ENCODE results near the gene SLC39A11.

Gene SLC39A11

DNA sequence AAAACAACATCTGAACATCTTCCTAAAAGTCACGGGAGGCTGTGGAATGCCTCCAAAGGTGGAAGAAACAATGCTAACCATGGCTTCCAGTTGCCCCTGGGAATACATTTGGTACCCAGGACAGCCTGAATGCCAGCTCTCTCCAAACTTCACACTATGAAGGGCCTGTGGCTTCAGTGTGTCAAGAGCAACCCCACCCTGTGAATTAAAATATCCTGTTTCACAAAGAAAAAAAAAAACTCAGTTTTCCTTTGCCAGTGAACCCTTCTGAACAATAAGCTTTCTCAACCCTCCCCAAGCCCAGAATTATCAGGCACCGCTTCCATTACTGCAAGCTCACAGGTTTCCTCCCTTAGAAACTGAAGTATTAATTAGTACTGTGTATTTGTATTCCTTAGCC lies 69.8 kb downstream of the SLC39A11 start:
- DNase-seq (ENCODE audit: extremely low spot score) = no peak
- POLR2A ChIA-PET = no interaction called here
- CTCF ChIA-PET = no interaction called here
- TF ChIP-seq L3MBTL2 (conservative IDR thresholded peaks at IDR 0.05) (no peak), ZNF384 (IDR thresholded peaks at IDR 0.05) (no peak), LEF1 (IDR thresholded peaks at IDR 0.05; ENCODE audit: borderline replicate concordance) (no peak)

DNA sequence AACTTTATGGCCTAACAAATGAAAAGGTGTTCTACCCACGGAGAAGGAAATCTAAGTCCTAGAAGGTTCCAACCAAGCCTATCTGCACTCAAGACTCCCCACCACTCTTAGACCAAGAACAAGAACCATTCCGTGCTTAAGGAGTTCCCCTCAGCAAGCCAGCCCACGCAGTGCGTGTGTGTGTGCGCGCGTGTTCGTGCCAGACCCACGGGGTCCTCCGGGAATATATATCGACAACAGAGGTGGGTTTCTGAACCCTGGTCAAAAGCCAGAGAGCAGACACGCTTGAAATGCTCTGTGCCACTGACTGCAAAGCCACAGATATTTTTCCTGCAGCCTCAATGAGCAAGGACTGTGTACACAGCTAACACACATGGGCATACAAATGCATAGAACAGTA lies 70.7 kb downstream of the SLC39A11 start:
- CTCF ChIA-PET = interaction anchor here (0.7 kb wide), 1 partner anchor 36 kb away, joined by 7 read pairs; no protein-coding TSS in a partner anchor
- TF ChIP-seq, protein P1, sequence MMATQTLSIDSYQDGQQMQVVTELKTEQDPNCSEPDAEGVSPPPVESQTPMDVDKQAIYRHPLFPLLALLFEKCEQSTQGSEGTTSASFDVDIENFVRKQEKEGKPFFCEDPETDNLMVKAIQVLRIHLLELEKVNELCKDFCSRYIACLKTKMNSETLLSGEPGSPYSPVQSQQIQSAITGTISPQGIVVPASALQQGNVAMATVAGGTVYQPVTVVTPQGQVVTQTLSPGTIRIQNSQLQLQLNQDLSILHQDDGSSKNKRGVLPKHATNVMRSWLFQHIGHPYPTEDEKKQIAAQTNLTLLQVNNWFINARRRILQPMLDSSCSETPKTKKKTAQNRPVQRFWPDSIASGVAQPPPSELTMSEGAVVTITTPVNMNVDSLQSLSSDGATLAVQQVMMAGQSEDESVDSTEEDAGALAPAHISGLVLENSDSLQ (IDR thresholded peaks at IDR 0.05) = no peak
- no peak for TF ChIP-seq FOXA1 (IDR thresholded peaks at IDR 0.05)
- no peak for TF ChIP-seq BHLHE40 (IDR thresholded peaks at IDR 0.05; ENCODE audit: borderline replicate concordance)
- TF ChIP-seq HDGF (IDR thresholded peaks at IDR 0.05; ENCODE audit: borderline replicate concordance) = no peak
- no peak for TF ChIP-seq NFRKB (IDR thresholded peaks at IDR 0.05)
- TF ChIP-seq LEF1 (IDR thresholded peaks at IDR 0.05; ENCODE audit: borderline replicate concordance) = no peak
- no peak for TF ChIP-seq ARNT (IDR thresholded peaks at IDR 0.05)
- TF ChIP-seq TARDBP (IDR thresholded peaks at IDR 0.05) = no peak
- no peak for TF ChIP-seq SP1 (IDR thresholded peaks at IDR 0.05)
- TF ChIP-seq FOXM1 (IDR thresholded peaks at IDR 0.05; ENCODE audit: borderline replicate concordance) = no peak
- no peak for TF ChIP-seq L3MBTL2 (conservative IDR thresholded peaks at IDR 0.05)
- no peak for TF ChIP-seq ZNF384 (IDR thresholded peaks at IDR 0.05)
- no peak for TF ChIP-seq CTBP1 (IDR thresholded peaks at IDR 0.05; ENCODE audit: borderline replicate concordance)
- TF ChIP-seq FOXK2 (IDR thresholded peaks at IDR 0.05) = no peak
- TF ChIP-seq ELF4 (IDR thresholded peaks at IDR 0.05) = no peak
- no peak for TF ChIP-seq SUZ12 (IDR thresholded peaks at IDR 0.05)
- DNase-seq (ENCODE audit: extremely low spot score) = no peak
- POLR2A ChIA-PET = no interaction called here

DNA sequence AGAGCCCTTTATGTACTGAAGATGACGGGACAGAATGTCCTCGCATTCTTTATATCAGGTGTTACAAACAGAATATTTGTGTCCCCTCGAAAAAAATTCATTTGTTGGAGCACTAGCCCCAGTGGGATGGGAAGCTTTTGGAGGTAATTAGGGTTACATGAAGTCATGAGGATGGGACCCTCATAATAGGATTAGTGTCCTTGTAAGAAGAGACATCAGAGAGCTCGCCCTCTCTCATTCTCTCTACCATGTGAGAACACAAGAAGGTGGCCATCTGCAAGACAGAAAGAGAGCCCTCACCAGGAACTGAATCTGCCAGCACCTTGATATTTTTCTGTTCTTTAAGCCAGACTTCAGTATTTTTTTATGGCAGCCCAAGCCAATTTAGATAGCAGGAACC lies 72.4 kb downstream of the SLC39A11 start:
- TF ChIP-seq SUZ12 (IDR thresholded peaks at IDR 0.05) = no peak
- no peak for TF ChIP-seq ELF4 (IDR thresholded peaks at IDR 0.05)
- TF ChIP-seq TARDBP (IDR thresholded peaks at IDR 0.05) = no peak
- no peak for TF ChIP-seq CTBP1 (IDR thresholded peaks at IDR 0.05; ENCODE audit: borderline replicate concordance)
- no peak for TF ChIP-seq FOXA1 (IDR thresholded peaks at IDR 0.05)
- POLR2A ChIA-PET = no interaction called here
- CTCF ChIA-PET = no interaction called here
- DNase-seq (ENCODE audit: extremely low spot score) = no peak

DNA sequence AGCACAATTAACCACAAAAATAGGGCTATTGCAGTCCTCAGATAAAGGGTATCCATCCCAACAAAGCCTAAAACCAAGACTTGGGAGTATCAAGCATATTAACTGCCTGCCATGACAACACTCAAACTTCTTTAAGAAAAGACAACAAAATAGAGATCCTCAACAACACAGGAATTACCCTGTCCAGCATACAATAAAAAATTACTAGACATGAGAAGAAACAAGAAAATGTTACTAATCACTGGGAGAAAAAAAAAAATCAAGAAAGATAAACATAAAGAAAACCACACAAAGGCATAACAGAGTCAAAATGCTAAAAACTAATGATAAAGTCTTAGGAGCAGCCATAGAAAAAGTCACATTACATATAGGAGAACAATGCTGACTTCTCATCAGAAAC lies 73.9 kb downstream of the SLC39A11 start:
- ChIA-PET POLR2A (no interaction called here), CTCF (no interaction called here)
- TF ChIP-seq L3MBTL2 (conservative IDR thresholded peaks at IDR 0.05) = no peak
- TF ChIP-seq SP1 (IDR thresholded peaks at IDR 0.05) = no peak
- no peak for TF ChIP-seq NFRKB (IDR thresholded peaks at IDR 0.05)
- no peak for TF ChIP-seq CTBP1 (IDR thresholded peaks at IDR 0.05; ENCODE audit: borderline replicate concordance)
- no peak for TF ChIP-seq FOXM1 (IDR thresholded peaks at IDR 0.05; ENCODE audit: borderline replicate concordance)
- TF ChIP-seq, protein P1 (IDR thresholded peaks at IDR 0.05) = no peak
- no peak for TF ChIP-seq LEF1 (IDR thresholded peaks at IDR 0.05; ENCODE audit: borderline replicate concordance)
- TF ChIP-seq BHLHE40 (IDR thresholded peaks at IDR 0.05; ENCODE audit: borderline replicate concordance) = no peak
- no peak for TF ChIP-seq SUZ12 (IDR thresholded peaks at IDR 0.05)
- DNase-seq (ENCODE audit: extremely low spot score) = no peak

DNA sequence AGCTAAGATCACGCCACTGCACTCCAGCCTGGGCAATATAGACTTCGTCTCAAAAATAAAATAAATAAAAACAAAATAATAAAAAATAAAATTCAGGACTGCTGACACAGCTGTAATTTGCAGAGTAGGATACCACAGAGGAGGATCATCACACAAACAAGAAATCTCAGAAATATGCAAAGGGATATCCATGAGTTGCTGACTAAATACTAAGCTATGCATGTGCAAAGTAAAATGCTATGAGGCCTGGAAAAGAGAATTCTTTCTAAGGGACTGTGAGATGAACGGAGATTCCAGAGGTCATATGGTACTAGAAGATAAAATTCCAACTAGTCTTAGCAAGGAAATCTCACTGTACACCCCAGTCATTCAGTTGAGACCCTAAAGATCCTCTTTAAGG lies 74.8 kb downstream of the SLC39A11 start:
- POLR2A ChIA-PET = no interaction called here
- CTCF ChIA-PET = interaction anchor here (1.2 kb wide), 1 partner anchor 138 kb away, joined by 3 read pairs; no protein-coding TSS in a partner anchor
- no peak for TF ChIP-seq SP1 (IDR thresholded peaks at IDR 0.05)
- TF ChIP-seq CTBP1 (IDR thresholded peaks at IDR 0.05; ENCODE audit: borderline replicate concordance) = no peak
- TF ChIP-seq FOXA1 (IDR thresholded peaks at IDR 0.05) = no peak
- no peak for TF ChIP-seq FOXK2 (IDR thresholded peaks at IDR 0.05)
- no peak for TF ChIP-seq ARNT (IDR thresholded peaks at IDR 0.05)
- DNase-seq (ENCODE audit: extremely low spot score) = no peak

DNA sequence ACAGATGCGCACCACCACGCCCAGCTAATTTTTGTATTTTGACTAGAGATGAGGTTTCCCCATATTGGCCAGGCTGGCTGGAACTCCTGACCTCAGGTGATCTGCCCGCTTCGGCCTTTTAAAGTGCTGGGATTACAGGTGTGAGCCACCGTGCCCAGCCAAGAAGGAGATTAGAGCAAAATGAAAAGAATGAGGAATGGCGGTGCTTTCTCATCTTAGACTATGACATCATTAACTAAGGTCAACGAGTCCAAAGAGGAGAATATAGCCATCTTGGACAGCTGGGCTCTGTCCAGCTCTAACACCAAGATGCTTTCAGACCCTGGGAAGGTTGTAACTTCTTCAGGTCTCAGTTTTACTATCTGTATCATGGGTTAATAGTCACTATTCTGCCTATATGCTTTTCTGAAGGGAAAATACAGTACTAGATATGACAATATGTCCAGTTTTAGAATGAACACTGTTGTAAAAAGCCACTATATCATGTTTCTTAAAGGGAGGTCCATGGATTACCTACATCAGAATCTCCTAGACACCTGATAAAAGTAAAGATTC lies 76.7 kb downstream of the SLC39A11 start:
- no peak for DNase-seq (ENCODE audit: extremely low spot score)
- no peak for TF ChIP-seq FOXK2 (IDR thresholded peaks at IDR 0.05)
- TF ChIP-seq, protein P1 (IDR thresholded peaks at IDR 0.05) = no peak
- no peak for TF ChIP-seq CTBP1 (IDR thresholded peaks at IDR 0.05; ENCODE audit: borderline replicate concordance)
- TF ChIP-seq ELF4 (IDR thresholded peaks at IDR 0.05) = no peak
- TF ChIP-seq TARDBP (IDR thresholded peaks at IDR 0.05) = no peak
- no peak for TF ChIP-seq L3MBTL2 (conservative IDR thresholded peaks at IDR 0.05)
- no peak for TF ChIP-seq SP1 (IDR thresholded peaks at IDR 0.05)
- TF ChIP-seq FOXM1 (IDR thresholded peaks at IDR 0.05; ENCODE audit: borderline replicate concordance) = no peak
- no peak for TF ChIP-seq LEF1 (IDR thresholded peaks at IDR 0.05; ENCODE audit: borderline replicate concordance)
- no peak for TF ChIP-seq BHLHE40 (IDR thresholded peaks at IDR 0.05; ENCODE audit: borderline replicate concordance)
- TF ChIP-seq ARNT (IDR thresholded peaks at IDR 0.05) = no peak
- no peak for TF ChIP-seq ZNF384 (IDR thresholded peaks at IDR 0.05)
- TF ChIP-seq SUZ12 (IDR thresholded peaks at IDR 0.05) = no peak
- no peak for TF ChIP-seq FOXA1 (IDR thresholded peaks at IDR 0.05)
- TF ChIP-seq HDGF (IDR thresholded peaks at IDR 0.05; ENCODE audit: borderline replicate concordance) = no peak
- TF ChIP-seq NFRKB (IDR thresholded peaks at IDR 0.05) = no peak
- ChIA-PET CTCF (no interaction called here), POLR2A (no interaction called here)
